ENCODE results near the gene HORMAD1. TPM values are rescaled to one million over a fixed set of nuclear protein-coding genes. Genes with fewer than 3 reads are reported as not detected.

The HORMAD1 gene
- total RNA-seq (2014; rRNA removed; shearing (Covaris generic)): not detected in 2 replicates

GRCh38 chr1:150720703-150721102 is at the start of gene HORMAD1:
Gene HORMAD1 (minus strand): TSS chr1:150720895. CDS start chr1:150719505, 1,390 bp downstream.

GRCh38 chr1:150765296-150765976 is 44.7 kb upstream of the HORMAD1 start, which contains the start of gene CTSS:
Gene CTSS (minus strand): TSS chr1:150765778. CDS start chr1:150764763, 1,015 bp downstream.

GRCh38 chr1:150696995-150697927 is 23.4 kb downstream of the HORMAD1 start, which contains the start of gene GOLPH3L:
Gene GOLPH3L (minus strand): TSS chr1:150697154. CDS start chr1:150694838, 2,316 bp downstream.

Small RNAs within 50 kb of the gene (small RNA-seq; reads per million reads assigned to genes)
- gene RNU6-1042P: not detected

Other genes starting within 250 kb of the HORMAD1 start
- gene TARS2, start 233.5 kb downstream of the HORMAD1 start, total RNA-seq (2014; rRNA removed; shearing (Covaris generic)): 35.7 and 40.2 TPM in 2 replicates
- gene ECM1, start 212.8 kb downstream of the HORMAD1 start, total RNA-seq (2014; rRNA removed; shearing (Covaris generic)): 18.4 and 18.6 TPM in 2 replicates
- 2.6 TPM in 1 of 2 replicates, not detected in the other for gene FALEC, start 205.1 kb downstream of the HORMAD1 start, total RNA-seq (2014; rRNA removed; shearing (Covaris generic))
- 7.7 and 8.9 TPM in 2 replicates for gene ADAMTSL4, start 171.5 kb downstream of the HORMAD1 start, total RNA-seq (2014; rRNA removed; shearing (Covaris generic))
- gene MCL1, start 141.3 kb downstream of the HORMAD1 start, total RNA-seq (2014; rRNA removed; shearing (Covaris generic)): 345 and 434 TPM in 2 replicates
- gene ENSA, start 91.3 kb downstream of the HORMAD1 start, total RNA-seq (2014; rRNA removed; shearing (Covaris generic)): 171 and 181 TPM in 2 replicates
- 6.1 and 7.9 TPM in 2 replicates for gene GOLPH3L, start 23.7 kb downstream of the HORMAD1 start, total RNA-seq (2014; rRNA removed; shearing (Covaris generic))
- 1.5 and 1.7 TPM in 2 replicates for gene CTSS, start 44.9 kb upstream of the HORMAD1 start, total RNA-seq (2014; rRNA removed; shearing (Covaris generic))
- gene CTSK, start 87.4 kb upstream of the HORMAD1 start, total RNA-seq (2014; rRNA removed; shearing (Covaris generic)): 3.5 and 6.1 TPM in 2 replicates
- gene ARNT, start 155.7 kb upstream of the HORMAD1 start, total RNA-seq (2014; rRNA removed; shearing (Covaris generic)): 16.8 and 25.3 TPM in 2 replicates
- gene CTXND2, start 166.2 kb upstream of the HORMAD1 start, total RNA-seq (2014; rRNA removed; shearing (Covaris generic)): not detected in 2 replicates
- 53.2 and 66.0 TPM in 2 replicates for gene SETDB1, start 205.5 kb upstream of the HORMAD1 start, total RNA-seq (2014; rRNA removed; shearing (Covaris generic))